ENCODE results near the gene CUBN.

Gene CUBN

DNA sequence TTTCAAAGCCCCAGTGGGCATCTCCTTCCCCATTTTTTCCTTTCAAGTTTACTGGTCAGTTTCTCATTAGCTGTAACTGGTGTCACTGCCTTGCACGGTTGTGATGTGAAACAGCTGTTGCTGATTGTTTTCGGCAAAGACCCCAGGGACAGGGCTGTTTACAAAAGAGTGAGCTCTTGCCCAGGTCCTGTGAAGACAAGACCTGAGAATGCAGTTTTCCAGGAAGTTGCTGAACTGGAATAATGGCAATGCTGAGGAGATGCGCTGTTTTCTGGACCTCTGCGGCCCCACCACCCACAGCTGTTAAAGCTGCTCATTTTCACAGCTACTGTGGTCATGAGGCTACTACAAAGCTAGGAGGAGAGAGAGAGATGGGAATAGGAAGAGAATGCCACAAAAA lies 195.8 kb downstream of the CUBN start:
- Histone ChIP-seq H3K4me3 (no peak overlapping the region), H3K36me3 (replicated peaks) (no peaks in the 10 kb centered on the region), H3K4me1 (no peaks in the 10 kb centered on the region), H3K27me3 (ENCODE audit: low read depth) (no peaks in the 10 kb centered on the region), H3K9me3 (no peaks in the 10 kb centered on the region)
- in situ Hi-C loops (cut with MboI; ENCODE audit: low sequenced_read_pairs), result no loop called here
- DNase-seq (ENCODE audit: low spot score in 2 of 2), result no peak

DNA sequence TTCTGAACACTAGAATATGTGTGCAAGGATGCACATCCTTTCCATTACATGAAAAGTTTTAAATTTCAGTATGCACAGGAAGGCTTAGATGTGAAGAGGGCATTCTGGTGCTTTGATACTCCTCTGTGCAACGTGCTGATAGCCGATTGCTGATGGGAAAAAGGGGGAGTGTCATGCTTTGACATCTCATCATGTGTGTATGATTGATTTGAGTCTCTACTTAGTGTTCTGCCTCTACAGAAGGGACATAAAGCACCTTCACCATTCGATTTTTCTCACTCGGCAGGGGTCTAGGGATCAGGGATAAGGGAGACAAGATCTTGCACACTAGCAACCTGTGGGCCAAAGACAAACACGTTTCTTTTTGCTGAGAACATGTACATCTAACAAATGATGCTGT lies 197.7 kb downstream of the CUBN start:
- in situ Hi-C loops (cut with MboI; ENCODE audit: low sequenced_read_pairs), result no loop called here
- no peaks in the 10 kb centered on the region for H3K4me1 ChIP-seq
- no peaks in the 10 kb centered on the region for H3K9me3 ChIP-seq
- H3K27me3 ChIP-seq (ENCODE audit: low read depth), result no peaks in the 10 kb centered on the region
- no peaks in the 10 kb centered on the region for H3K36me3 ChIP-seq (replicated peaks)
- no peak for DNase-seq (ENCODE audit: low spot score in 2 of 2)
- no peak overlapping the region for H3K4me3 ChIP-seq

DNA sequence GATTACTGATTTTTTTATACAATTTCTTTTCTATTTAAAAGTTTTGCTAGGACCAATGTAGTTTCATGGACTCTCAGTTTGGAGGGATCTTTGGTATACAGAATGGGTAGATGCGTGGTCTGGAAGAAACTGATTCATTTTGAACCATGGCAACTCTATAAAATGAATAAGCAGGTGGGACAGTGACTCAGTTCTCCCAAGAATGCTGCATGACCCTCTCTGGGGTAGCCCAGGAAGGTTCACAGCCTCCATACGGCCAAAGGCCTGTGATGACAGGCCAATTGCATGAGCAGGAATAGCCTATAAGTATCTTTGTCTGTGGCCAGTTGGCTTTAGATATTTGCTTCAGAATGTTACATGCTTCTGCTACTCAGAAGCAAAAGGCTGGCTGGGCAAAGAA lies 199.1 kb downstream of the CUBN start:
- in situ Hi-C loops (cut with MboI; ENCODE audit: low sequenced_read_pairs), result no loop called here
- H3K4me3 ChIP-seq, result no peak overlapping the region
- no peak for DNase-seq (ENCODE audit: low spot score in 2 of 2)
- no peaks in the 10 kb centered on the region for H3K9me3 ChIP-seq
- H3K36me3 ChIP-seq (replicated peaks), result no peaks in the 10 kb centered on the region
- no peaks in the 10 kb centered on the region for H3K4me1 ChIP-seq
- no peaks in the 10 kb centered on the region for H3K27me3 ChIP-seq (ENCODE audit: low read depth)

DNA sequence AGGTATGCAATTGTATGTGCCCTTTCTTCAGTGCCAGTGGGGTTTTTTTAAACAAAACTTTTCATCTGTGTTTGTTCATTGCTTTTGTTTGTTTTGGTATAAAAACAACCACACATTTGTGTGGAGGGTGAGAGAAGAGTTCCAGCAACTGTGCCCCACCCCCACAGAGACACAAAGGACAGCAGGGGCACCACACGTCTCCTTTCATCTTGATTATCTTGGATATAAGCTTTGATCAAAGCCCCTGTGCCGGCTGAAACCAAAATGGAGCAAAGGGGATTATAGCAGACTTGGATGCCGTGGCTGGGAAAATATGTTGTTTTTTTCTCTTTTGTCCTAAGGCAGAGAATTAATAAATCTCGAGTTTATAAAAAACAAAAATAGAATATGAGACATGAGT lies 200.5 kb downstream of the CUBN start:
- Histone ChIP-seq H3K36me3 (replicated peaks) (no peaks in the 10 kb centered on the region), H3K27me3 (ENCODE audit: low read depth) (no peaks in the 10 kb centered on the region), H3K9me3 (no peaks in the 10 kb centered on the region), H3K4me3 (no peak overlapping the region), H3K4me1 (no peaks in the 10 kb centered on the region)
- in situ Hi-C loops (cut with MboI; ENCODE audit: low sequenced_read_pairs), result no loop called here
- DNase-seq (ENCODE audit: low spot score in 2 of 2), result no peak

DNA sequence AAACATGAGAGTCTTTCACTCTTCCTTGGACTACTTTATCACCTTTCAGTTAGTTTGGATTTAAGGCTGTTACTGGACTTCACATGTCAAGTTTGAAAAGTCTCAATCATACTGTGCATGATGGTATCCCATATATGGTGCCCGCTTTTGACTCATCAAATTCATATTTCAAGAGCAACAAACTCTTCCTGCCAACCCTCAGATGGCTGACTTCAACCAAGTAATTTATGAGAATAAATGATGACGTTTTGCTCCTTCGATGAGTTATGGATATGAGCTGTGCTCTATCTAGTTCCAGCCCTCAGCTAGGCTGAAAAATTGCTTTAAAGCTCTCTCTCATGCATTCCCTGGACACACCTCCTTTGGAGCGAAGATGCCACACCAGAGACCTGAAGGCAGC lies 202.1 kb downstream of the CUBN start:
- Histone ChIP-seq H3K4me1 (no peaks in the 10 kb centered on the region), H3K9me3 (no peaks in the 10 kb centered on the region), H3K36me3 (replicated peaks) (no peaks in the 10 kb centered on the region), H3K27me3 (ENCODE audit: low read depth) (no peaks in the 10 kb centered on the region), H3K4me3 (no peak overlapping the region)
- in situ Hi-C loops (cut with MboI; ENCODE audit: low sequenced_read_pairs), result no loop called here
- DNase-seq (ENCODE audit: low spot score in 2 of 2), result no peak

DNA sequence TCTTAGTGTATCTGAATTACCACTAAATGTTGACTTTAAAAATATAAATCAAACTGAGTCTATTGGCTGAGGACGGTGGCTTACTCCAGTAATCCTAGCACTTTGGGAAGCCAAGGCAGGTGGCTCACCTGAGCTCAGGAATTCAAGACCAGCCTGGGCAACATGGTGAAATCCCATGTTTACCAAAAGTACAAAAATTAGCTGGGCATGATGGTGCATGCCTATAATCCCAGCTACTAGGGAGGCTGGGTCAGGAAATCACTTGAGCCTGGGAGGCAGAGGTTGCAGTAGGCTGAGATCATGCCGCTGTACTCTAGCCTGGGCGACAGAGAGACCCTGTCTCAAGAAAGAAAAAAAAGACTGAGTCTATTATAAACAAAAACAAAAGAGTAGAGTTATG lies 205.9 kb downstream of the CUBN start:
- Histone ChIP-seq H3K4me3 (no peak overlapping the region), H3K4me1 (no peaks in the 10 kb centered on the region), H3K27me3 (ENCODE audit: low read depth) (0 out of 2 replicates have a peak, but pooled peaks cover 2% of the 10 kb centered on the region), H3K9me3 (no peaks in the 10 kb centered on the region), H3K36me3 (replicated peaks) (no peaks in the 10 kb centered on the region)
- no peak for DNase-seq (ENCODE audit: low spot score in 2 of 2)
- in situ Hi-C loops (cut with MboI; ENCODE audit: low sequenced_read_pairs), result no loop called here

DNA sequence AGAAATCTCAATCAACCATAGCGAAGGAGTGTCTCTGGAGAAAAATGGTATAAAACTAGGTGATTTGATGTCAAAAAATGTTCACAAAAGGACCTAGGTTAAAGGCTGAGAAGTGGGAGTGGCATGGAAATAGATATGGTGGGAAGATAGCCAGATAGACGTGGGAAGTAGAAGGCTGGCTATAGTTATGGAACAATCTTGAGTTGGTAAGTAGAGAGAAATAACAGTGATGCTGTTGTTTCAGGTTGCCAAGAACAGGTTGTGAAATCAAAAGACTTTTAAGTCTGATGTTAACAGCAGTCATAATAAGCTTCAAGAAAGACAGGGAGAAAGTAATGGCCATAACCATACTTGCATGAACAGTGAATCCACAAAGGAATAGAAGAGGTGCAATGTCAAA lies 206.3 kb downstream of the CUBN start:
- H3K4me1 ChIP-seq, result no peaks in the 10 kb centered on the region
- H3K9me3 ChIP-seq, result no peaks in the 10 kb centered on the region
- no peak for DNase-seq (ENCODE audit: low spot score in 2 of 2)
- no peak overlapping the region for H3K4me3 ChIP-seq
- 0 out of 2 replicates have a peak, but pooled peaks cover 2% of the 10 kb centered on the region for H3K27me3 ChIP-seq (ENCODE audit: low read depth)
- no peaks in the 10 kb centered on the region for H3K36me3 ChIP-seq (replicated peaks)
- in situ Hi-C loops (cut with MboI; ENCODE audit: low sequenced_read_pairs), result no loop called here

DNA sequence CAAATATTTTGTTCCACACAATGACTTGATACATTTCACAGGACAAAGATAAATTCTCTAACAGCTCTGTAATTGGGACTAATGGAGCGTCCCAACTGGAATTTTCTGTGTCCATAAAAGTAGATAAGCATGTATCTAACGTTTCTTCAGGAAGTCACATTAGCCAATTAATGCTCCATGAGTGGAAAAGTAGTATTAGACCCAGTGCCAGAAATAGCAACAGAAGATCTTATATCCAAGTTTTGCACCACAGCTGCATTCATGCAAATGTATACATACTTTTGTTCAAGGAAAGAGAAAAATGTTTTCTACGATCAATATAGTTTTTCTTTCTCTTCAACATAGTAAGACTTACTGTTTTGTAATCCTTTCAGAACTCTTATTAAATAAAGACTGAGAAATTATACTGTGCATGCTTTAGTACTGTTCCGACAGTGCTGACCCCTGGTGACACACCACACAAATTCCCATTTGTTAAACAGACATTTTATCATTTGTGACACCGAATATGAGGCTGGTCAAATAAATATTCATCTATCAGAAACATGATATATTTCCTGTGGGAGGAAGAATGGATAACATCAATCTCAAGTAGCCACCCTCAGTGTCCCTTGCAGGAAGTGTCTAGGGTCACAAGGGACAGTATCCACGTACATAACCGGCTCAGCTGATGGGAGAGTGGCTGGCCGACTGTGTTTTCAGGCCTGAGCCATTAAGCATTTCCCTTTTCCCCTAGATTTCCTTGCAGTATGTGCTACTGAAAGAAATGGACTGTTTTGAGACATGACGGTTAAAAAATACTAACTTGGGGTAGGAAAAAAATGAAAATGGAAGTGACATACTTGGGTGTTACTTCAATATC lies 210.3 kb downstream of the CUBN start:
- 0 out of 2 replicates have a peak, but pooled peaks cover 2% of the 10 kb centered on the region for H3K27me3 ChIP-seq (ENCODE audit: low read depth)
- in situ Hi-C loops (cut with MboI; ENCODE audit: low sequenced_read_pairs), result no loop called here
- no peak for DNase-seq (ENCODE audit: low spot score in 2 of 2)
- H3K4me3 ChIP-seq, result no peak overlapping the region
- no peaks in the 10 kb centered on the region for H3K4me1 ChIP-seq
- no peaks in the 10 kb centered on the region for H3K9me3 ChIP-seq
- no peaks in the 10 kb centered on the region for H3K36me3 ChIP-seq (replicated peaks)

DNA sequence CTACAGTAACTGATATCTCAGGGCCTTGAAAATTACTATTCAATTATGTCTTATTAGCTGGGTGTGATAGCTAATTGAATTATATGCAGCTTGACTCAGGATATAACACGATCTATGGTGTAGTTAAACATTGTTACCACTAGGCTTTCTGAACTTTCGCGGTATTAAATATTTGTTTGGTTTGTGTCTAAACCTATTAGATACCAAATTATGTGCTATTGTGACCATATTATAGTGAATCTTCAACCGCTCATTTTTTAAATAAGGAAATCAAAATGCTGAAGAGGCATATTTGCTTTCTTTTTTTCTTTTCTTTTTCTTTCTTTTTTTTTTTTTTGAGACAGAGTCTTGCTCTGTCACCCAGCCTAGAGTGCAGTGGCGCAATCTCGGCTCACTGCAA lies 213.1 kb downstream of the CUBN start:
- in situ Hi-C loops (cut with MboI; ENCODE audit: low sequenced_read_pairs), result no loop called here

DNA sequence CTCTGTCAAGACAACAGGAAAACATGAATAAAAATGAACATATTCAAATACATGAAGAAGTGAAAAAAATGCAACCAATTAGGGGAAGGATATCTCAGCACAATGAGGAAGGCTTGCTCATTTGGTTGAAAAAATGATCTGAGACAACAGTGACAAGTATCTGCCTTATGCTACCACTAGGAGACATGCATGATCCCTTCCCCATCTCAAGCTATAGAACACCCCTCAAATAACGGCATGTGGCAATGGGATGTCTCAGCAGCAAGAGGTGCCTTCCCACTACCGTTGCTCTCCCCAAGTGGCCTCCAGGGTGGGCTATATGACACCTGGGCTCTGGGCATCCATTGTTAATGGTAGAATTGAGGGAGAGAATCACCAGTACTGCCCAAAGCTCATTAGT lies 214.3 kb downstream of the CUBN start:
- DNase-seq (ENCODE audit: low spot score in 2 of 2), result no peak
- H3K27me3 ChIP-seq (ENCODE audit: low read depth), result 0 out of 2 replicates have a peak, but pooled peaks cover 5% of the 10 kb centered on the region
- H3K4me3 ChIP-seq, result no peak overlapping the region
- no peaks in the 10 kb centered on the region for H3K9me3 ChIP-seq
- no peaks in the 10 kb centered on the region for H3K4me1 ChIP-seq
- in situ Hi-C loops (cut with MboI; ENCODE audit: low sequenced_read_pairs), result no loop called here
- H3K36me3 ChIP-seq (replicated peaks), result no peaks in the 10 kb centered on the region

More for the DNA sequence above, 213.1 kb downstream of the CUBN start:
- Histone ChIP-seq H3K9me3 (no peaks in the 10 kb centered on the region), H3K27me3 (ENCODE audit: low read depth) (0 out of 2 replicates have a peak, but pooled peaks cover 2% of the 10 kb centered on the region), H3K4me3 (no peak overlapping the region), H3K4me1 (no peaks in the 10 kb centered on the region), H3K36me3 (replicated peaks) (no peaks in the 10 kb centered on the region)
- DNase-seq (ENCODE audit: low spot score in 2 of 2), result no peak

DNA sequence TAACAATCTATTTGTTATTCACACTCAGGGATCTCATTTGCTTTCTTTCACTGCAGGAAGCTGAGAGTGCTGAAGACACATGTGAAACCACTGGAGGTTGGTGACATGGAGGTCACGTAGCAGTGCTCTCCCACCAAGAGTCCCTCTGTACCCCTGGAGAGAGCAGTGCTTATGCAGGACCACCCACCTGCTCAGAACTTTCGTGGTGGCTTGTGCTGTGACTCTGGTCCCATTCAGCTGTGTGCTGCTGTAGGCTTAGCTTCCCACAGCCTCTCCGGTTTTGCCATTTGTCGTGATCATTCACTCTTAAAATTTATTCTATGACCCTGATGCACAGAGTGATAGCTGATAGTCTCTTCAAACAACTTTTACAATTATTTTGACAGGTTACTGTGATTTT lies 216.3 kb downstream of the CUBN start:
- Histone ChIP-seq H3K27me3 (ENCODE audit: low read depth) (0 out of 2 replicates have a peak, but pooled peaks cover 3% of the 10 kb centered on the region), H3K36me3 (replicated peaks) (no peaks in the 10 kb centered on the region), H3K9me3 (no peaks in the 10 kb centered on the region), H3K4me3 (no peak overlapping the region), H3K4me1 (no peaks in the 10 kb centered on the region)
- in situ Hi-C loops (cut with MboI; ENCODE audit: low sequenced_read_pairs), result no loop called here
- no peak for DNase-seq (ENCODE audit: low spot score in 2 of 2)

DNA sequence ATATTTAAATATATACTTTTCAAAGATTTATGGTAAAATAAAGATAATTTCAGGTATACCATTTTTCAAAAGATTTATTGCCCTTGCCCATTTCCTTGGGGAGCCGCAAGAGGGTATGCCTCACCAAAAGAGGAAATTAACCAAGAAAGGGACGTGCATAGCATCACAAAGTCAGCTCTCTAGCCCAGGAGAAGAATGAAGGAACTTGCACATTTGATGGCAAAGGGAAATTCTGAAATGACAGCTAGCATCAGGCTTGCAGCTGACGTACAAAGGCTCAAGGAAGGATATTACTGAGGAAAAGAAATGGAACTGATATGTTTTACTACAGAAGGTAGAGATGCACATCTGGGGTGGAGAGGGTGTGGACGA lies 218.8 kb downstream of the CUBN start:
- in situ Hi-C loops (cut with MboI; ENCODE audit: low sequenced_read_pairs), result no loop called here
- no peak for DNase-seq (ENCODE audit: low spot score in 2 of 2)

DNA sequence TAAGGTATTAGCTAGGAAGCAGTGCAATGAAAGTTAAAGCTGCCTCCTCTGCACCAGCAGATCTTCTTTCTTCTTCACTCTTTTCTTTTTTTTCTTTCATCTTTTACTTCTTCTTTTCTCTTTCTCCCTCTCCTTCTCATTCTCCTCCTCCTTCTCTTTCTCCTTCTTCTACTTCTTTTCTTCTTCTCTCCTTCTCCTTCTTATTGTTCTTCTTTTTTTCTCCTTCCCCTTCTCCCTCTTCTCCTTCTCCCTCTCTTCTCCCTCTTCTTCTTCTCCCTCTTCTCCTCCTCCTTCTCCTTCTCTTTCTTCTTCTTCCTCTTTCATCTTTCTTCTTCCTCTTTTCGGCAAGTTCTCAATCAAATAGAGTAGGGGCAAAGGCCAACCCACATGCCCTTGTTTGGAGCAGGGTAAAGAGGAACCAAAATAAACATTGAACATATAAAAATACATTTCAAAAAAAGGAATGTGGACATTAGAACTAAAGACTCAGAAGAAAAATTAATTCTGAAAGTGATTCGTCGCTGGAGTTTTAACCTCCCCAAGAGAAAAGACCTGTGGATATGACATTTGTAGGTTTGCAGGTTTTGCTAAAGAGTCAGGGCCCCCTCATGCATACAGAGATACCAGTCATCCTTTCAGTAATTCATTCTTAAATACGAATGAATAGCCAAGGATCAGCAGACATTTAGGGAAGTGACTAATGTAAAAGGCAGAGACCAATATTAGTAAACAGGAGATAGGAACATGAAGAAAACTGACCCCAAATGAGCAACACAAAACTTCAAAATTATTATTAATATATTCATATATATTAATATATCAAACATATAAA lies 219.4 kb downstream of the CUBN start:
- no peak for DNase-seq (ENCODE audit: low spot score in 2 of 2)
- Histone ChIP-seq H3K4me1 (no peaks in the 10 kb centered on the region), H3K4me3 (no peak overlapping the region), H3K27me3 (ENCODE audit: low read depth) (0 out of 2 replicates have a peak, but pooled peaks cover 3% of the 10 kb centered on the region), H3K9me3 (no peaks in the 10 kb centered on the region), H3K36me3 (replicated peaks) (no peaks in the 10 kb centered on the region)
- in situ Hi-C loops (cut with MboI; ENCODE audit: low sequenced_read_pairs), result no loop called here

More for the DNA sequence above, 218.8 kb downstream of the CUBN start:
- H3K36me3 ChIP-seq (replicated peaks), result no peaks in the 10 kb centered on the region
- no peaks in the 10 kb centered on the region for H3K9me3 ChIP-seq
- 0 out of 2 replicates have a peak, but pooled peaks cover 3% of the 10 kb centered on the region for H3K27me3 ChIP-seq (ENCODE audit: low read depth)
- no peak overlapping the region for H3K4me3 ChIP-seq
- H3K4me1 ChIP-seq, result no peaks in the 10 kb centered on the region

DNA sequence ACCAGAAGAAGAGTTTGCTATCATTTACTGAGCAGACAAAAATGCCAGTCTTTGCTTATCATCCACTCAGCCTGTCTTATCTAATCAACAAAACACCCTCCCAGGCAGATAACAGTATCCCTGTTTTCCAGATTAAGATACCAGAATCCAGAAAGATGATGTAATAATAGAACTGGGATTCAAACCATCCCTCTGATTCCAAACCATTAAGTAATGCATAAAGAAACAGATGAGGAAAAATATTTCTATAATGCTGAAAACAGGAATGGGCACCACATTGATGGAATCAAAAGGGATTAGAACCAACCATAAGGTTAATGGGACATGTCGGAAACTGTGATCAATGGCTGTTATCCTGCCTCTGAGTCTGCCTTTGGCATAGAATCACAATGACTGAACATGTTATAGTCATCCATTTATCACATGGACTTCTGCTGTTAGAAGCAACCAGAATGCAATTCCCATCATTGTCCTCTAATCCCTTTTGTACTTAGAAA lies 220.3 kb downstream of the CUBN start:
- no peaks in the 10 kb centered on the region for H3K4me1 ChIP-seq
- in situ Hi-C loops (cut with MboI; ENCODE audit: low sequenced_read_pairs), result no loop called here
- H3K27me3 ChIP-seq (ENCODE audit: low read depth), result 0 out of 2 replicates have a peak, but pooled peaks cover 3% of the 10 kb centered on the region
- no peaks in the 10 kb centered on the region for H3K9me3 ChIP-seq
- no peak for DNase-seq (ENCODE audit: low spot score in 2 of 2)
- no peaks in the 10 kb centered on the region for H3K36me3 ChIP-seq (replicated peaks)
- no peak overlapping the region for H3K4me3 ChIP-seq
